DND-41 (cell line): ENCODE results near the gene KRT81.

ENCODE experiments used
- ATAC-seq: fragments of 200-7000 bp; cut with Tn5 transposase; 3 replicates; pipeline ENCODE4 v1.9.1; 2021; ENCODE audit warnings: low read depth; ENCODE audit not compliant: insufficient read depth
- DNase-seq: peaks from one replicate; pipeline ENCODE4 v3.0.0-alpha.2; 2020
- H2AFZ ChIP-seq: 2 replicates; pipeline ENCODE4 v1.6.0; 2012; ENCODE audit warnings: low read depth, low read length
- H3K27ac ChIP-seq: 2 replicates; pipeline ENCODE4 v1.5.1; 2012; ENCODE audit warnings: low read length, inconsistent platforms
- H3K27me3 ChIP-seq: fragments of 200-600 bp; sonication (generic); 2 replicates; pipeline ENCODE4 v1.6.0; 2012; ENCODE audit warnings: low read length, mild to moderate bottlenecking, inconsistent platforms; ENCODE audit not compliant: insufficient read depth, poor library complexity
- H3K36me3 ChIP-seq: 2 replicates; pipeline ENCODE4 v1.5.1; 2012; ENCODE audit warnings: low read length, inconsistent platforms; ENCODE audit not compliant: insufficient read depth
- H3K4me1 ChIP-seq: 2 replicates; pipeline ENCODE4 v1.5.1; 2012; ENCODE audit warnings: mild to moderate bottlenecking, low read length; ENCODE audit not compliant: insufficient read depth
- H3K4me2 ChIP-seq: 2 replicates; pipeline ENCODE4 v1.6.0; 2012; ENCODE audit warnings: mild to moderate bottlenecking, moderate library complexity, low read length, inconsistent platforms; ENCODE audit not compliant: insufficient read depth
- H3K4me3 ChIP-seq, 2 experiments: fragments of 200-600 bp in 1 of 2; shearing (Covaris generic) in 1 of 2; 2 replicates each; pipeline ENCODE4 v1.5.1; 2012 to 2016; ENCODE audit warnings: inconsistent platforms in 2 of 2, low read length in 2 of 2, mild to moderate bottlenecking in 2 of 2, low read depth in 1 of 2, moderate library complexity in 1 of 2
- H3K79me2 ChIP-seq: 2 replicates; pipeline ENCODE4 v1.6.0; 2012; ENCODE audit warnings: low read length, inconsistent platforms; ENCODE audit not compliant: insufficient read depth
- H3K9ac ChIP-seq: 2 replicates; pipeline ENCODE4 v1.6.0; 2012; ENCODE audit warnings: low read depth, mild to moderate bottlenecking, inconsistent platforms, low read length, moderate library complexity
- H3K9me3 ChIP-seq: 2 replicates; pipeline ENCODE4 v1.5.1; 2012; ENCODE audit warnings: low read length, moderate library complexity, mild to moderate bottlenecking, inconsistent platforms; ENCODE audit not compliant: insufficient read depth, severe bottlenecking
- H4K20me1 ChIP-seq: 2 replicates; pipeline ENCODE4 v1.6.0; 2012; ENCODE audit warnings: low read length; ENCODE audit not compliant: insufficient read depth
- CTCF ChIP-seq: IDR thresholded peaks from 2 replicates; pipeline ENCODE4 v1.5.1; 2012; ENCODE audit warnings: borderline replicate concordance, low read length, moderate library complexity, mild to moderate bottlenecking; ENCODE audit not compliant: poor library complexity, severe bottlenecking; ENCODE audit errors: extremely low read depth
- EZH2 ChIP-seq: IDR thresholded peaks from 3 replicates; pipeline ENCODE4 v1.6.1; 2012; ENCODE audit warnings: borderline replicate concordance, low read depth, mild to moderate bottlenecking, moderate library complexity, low read length, inconsistent platforms; ENCODE audit not compliant: severe bottlenecking

Gene KRT81

GRCh38 chr12:52312086-52312485, 20.8 kb upstream of the KRT81 start:
- Histone ChIP-seq H2AFZ (no peak overlapping the region), H3K9ac (no peak overlapping the region), H3K79me2 (no peaks in the 10 kb centered on the region), H3K9me3 (no peaks in the 10 kb centered on the region), H3K27ac (no peak overlapping the region), H3K4me1 (no peaks in the 10 kb centered on the region), H3K36me3 (no peaks in the 10 kb centered on the region), H3K4me2 (no peak overlapping the region), H4K20me1 (no peaks in the 10 kb centered on the region; the same call in 1 of the 2 replicates), H3K4me3 (no peak overlapping the region), H3K27me3 (peaks cover 16% of the 10 kb centered on the region)
- ATAC-seq = no peak
- no peak for TF ChIP-seq EZH2
- no peak for TF ChIP-seq CTCF
- DNase-seq = no peak

- Histone ChIP-seq H3K4me1 (no peaks in the 10 kb centered on the region), H4K20me1 (no peaks in the 10 kb centered on the region; the same call in 1 of the 2 replicates), H3K79me2 (no peaks in the 10 kb centered on the region), H3K27me3 (peaks cover 16% of the 10 kb centered on the region), H3K9me3 (no peaks in the 10 kb centered on the region), H2AFZ (no peak overlapping the region), H3K36me3 (no peaks in the 10 kb centered on the region), H3K9ac (no peak overlapping the region), H3K4me2 (no peak overlapping the region), H3K27ac (no peak overlapping the region), H3K4me3 (no peak overlapping the region)
- DNase-seq (no peak), ATAC-seq (no peak)
- no peak for TF ChIP-seq CTCF
- TF ChIP-seq EZH2 = no peak
Measured at GRCh38 chr12:52311285-52311648, 19.9 kb upstream of the KRT81 start.

- Histone ChIP-seq H3K4me2 (no peak overlapping the region), H4K20me1 (no peaks in the 10 kb centered on the region), H3K79me2 (no peaks in the 10 kb centered on the region), H3K9ac (no peak overlapping the region), H3K27ac (no peak overlapping the region), H3K36me3 (no peaks in the 10 kb centered on the region), H3K4me1 (no peaks in the 10 kb centered on the region), H3K4me3 (no peak overlapping the region), H3K9me3 (no peaks in the 10 kb centered on the region), H2AFZ (no peak overlapping the region), H3K27me3 (peaks cover 16% of the 10 kb centered on the region)
- DNase-seq = no peak
- no peak for TF ChIP-seq EZH2
- no peak for TF ChIP-seq CTCF
- ATAC-seq = no peak
Measured at GRCh38 chr12:52310622-52311284, 19.4 kb upstream of the KRT81 start.
